GM21825 (cell line): ENCODE results near the gene CCDC15.
"Not testable (repeated sequence)": the region's sequence is repeated elsewhere in the genome, so short reads cannot be mapped to it uniquely, and the experiment has no call there.

ENCODE experiments used
- ATAC-seq: cut with Tn5 transposase; IDR thresholded peaks from one replicate; pipeline ENCODE4 v1.9.1; 2021; ENCODE audit warnings: mild to moderate bottlenecking, moderate library complexity; ENCODE audit not compliant: unreplicated experiment

Gene CCDC15

DNA sequence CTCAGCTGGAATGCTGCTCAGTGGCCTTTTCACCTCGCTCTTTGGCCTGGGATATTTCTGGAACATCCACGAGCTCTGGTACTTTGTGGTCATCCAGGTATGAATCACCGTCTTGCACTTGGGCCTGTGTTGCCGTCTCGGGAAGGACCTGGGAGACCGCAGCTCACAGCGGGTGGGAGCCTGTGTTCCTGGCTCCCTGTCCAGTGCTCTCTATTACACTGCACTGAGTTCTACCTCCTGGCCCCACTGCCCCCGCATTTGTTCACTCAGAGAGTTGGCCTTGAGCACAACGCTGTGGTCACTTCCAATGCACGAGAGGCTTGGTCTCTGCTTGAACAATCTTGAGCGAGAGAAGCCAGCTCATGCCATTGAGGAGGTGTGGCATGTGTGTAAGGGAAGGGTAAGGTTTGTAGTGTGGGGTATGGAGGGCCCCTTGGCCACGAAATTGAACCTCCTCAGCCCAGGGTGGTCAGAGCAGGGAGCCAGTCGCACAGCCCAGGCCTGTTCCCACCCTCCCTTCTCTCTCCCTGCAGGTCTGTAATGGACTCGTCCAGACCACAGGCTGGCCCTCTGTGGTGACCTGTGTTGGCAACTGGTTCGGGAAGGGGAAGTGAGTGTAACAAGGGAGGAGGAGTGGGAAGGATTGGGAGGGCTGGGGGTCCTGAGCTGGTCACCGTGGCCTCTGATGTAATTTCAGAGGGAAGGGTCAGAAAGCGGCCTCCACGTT is 125.3 kb downstream of the CCDC15 start:
- ATAC-seq: no peak

GRCh38 chr11:125079878-125080530 is 126.0 kb downstream of the CCDC15 start:
- no peak for ATAC-seq

DNA sequence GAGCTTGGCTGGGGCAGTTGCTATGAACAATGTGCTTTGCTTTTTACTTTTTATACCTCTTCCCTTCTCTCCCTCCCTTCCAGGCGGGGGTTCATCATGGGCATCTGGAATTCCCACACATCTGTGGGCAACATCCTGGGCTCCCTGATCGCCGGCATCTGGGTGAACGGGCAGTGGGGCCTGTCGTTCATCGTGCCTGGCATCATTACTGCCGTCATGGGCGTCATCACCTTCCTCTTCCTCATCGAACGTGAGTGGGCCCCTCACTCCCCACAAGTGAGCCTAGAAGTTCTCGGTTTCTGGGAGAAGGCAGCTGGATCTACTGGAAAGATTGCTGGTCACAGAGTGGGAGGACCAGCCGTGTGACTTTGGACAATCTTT is 126.5 kb downstream of the CCDC15 start:
- ATAC-seq: no peak

- ATAC-seq: no peak
These were observed 127.2 kb downstream of the CCDC15 start for GRCh38 chr11:125081098-125081798.

- ATAC-seq: no peak
These were observed 128.0 kb downstream of the CCDC15 start for GRCh38 chr11:125082040-125082439.

- ATAC-seq: no peak
These were observed 128.8 kb downstream of the CCDC15 start for GRCh38 chr11:125082611-125083311.

DNA sequence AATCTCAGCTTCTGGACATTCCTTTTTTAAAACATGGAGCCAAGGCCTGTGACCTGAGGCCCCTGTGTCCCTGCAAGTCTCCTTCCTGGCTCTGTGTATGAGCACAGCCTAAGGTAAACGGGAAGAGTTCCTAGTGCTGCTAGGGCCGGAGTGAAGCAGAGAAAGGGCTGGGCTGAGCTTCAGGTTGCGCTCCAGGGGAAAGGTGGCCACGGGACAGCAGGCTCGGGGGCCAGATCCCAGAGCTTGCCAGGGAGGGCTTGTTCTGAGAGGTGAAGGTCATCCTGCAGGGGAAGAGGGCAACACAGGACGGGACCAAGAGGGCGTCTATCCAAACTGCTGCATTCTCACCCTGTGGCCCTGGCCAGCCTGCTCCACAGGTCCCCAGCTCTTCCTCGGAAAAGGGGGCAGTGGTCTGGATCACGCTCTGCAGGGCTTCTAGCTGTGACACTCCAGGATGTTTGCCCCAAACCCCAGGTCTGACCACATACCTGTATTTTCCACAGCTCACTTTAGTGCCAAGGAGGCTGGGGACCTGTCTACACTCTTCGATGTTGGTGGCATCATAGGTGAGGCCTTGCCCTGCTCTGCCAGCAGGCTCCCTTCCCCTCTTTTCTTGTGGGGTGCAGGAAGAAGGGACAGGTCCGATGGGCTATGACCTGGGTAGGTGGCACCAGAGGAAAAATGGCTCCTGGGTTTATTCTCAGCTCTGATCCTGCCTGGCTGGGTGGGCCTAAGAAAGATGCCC is 129.5 kb downstream of the CCDC15 start:
- no peak for ATAC-seq

GRCh38 chr11:125084057-125084416 is 130.0 kb downstream of the CCDC15 start:
- ATAC-seq: no peak

GRCh38 chr11:125084761-125085231 is 130.8 kb downstream of the CCDC15 start:
- no peak for ATAC-seq

DNA sequence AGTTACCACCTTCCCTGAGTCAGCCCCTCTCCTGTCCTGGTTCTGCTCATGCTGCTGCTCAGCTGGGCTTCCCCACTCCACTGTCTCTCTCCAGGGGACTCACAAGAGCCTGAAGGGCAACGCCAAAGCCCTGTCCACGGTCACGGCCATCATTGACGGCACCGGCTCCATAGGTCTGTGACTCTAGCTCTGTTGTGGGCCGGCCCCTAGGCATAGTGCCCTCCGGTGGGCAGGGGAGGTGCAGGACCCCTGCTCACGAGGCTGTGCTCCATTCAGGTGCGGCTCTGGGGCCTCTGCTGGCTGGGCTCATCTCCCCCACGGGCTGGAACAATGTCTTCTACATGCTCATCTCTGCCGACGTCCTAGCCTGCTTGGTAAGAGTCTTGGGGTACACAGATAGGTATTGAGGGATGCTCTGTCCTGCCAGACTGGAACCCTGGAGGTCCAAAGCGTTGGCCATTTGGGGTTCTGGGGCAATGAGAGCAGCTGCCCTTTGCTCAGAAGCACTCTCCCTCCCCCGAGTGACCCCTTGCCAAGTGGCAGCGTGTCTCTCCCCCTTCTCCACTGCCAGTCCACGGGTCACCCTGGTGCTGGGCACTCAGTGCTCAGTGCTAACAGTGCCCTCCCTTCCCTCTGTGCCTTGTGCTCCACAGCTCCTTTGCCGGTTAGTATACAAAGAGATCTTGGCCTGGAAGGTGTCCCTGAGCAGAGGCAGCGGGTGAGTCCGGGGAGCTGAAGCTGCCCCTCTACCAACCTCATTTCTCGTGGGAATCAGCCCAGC is 131.5 kb downstream of the CCDC15 start:
- ATAC-seq: no peak

- no peak for ATAC-seq
These were observed 132.8 kb downstream of the CCDC15 start for GRCh38 chr11:125086633-125087296.

DNA sequence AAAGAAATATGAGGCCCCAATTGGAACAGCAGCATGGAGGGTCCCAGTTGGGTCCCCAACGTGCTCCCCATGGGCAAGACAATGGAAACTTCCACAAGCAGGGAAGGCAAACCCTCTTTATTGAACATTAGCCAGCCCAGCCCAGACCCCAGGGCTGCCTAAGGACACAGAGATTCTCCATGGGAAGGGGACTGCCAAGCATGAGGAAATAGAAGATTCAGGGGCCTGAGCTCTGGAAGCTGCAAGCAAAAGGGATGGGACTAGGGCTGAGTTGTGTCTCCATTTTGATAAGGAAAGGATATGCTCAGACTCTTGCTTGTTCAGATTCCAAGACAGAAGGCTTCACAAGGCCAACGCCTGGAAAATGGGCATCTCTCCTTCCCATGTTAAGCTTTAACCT is 134.1 kb downstream of the CCDC15 start:
- no peak for ATAC-seq

GRCh38 chr11:125088576-125089455 is 134.8 kb downstream of the CCDC15 start:
- ATAC-seq: no peak

DNA sequence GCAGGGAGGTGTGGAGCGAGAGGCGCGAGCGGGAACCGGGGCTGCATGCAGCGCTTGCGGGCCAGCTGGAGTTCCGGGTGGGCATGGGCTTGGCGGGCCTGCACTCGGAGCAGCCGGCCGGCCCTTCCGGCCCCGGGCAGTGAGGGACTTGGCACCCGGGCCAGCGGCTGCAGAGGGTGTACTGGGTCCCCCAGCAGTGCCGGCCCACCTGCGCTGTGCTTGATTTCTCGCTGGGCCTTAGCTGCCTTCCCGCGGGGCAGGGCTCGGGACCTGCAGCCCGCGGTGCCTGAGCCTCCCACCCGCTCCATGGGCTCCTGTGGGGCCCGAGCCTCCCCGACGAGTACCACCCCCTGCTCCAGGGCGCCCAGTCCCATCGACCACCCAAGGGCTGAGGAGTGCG is 135.5 kb downstream of the CCDC15 start:
- not testable (repeated sequence) for ATAC-seq

DNA sequence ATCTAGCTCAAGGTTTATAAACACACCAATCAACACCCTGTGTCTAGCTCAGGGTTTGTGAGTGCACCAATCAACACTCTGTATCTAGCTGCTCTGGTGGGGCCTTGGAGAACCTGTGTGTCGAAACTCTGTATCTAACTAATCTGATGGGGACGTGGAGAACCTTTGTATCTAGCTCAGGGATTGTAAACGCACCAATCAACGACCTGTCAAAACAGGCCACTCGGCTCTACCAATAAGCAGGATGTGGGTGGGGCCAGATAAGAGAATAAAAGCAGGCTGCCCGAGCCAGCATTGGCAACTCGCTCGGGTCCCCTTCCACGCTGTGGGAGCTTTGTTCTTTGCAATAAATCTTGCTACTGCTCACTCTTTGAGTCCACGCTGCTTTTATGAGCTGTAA is 136.1 kb downstream of the CCDC15 start:
- ATAC-seq: not testable (repeated sequence)

DNA sequence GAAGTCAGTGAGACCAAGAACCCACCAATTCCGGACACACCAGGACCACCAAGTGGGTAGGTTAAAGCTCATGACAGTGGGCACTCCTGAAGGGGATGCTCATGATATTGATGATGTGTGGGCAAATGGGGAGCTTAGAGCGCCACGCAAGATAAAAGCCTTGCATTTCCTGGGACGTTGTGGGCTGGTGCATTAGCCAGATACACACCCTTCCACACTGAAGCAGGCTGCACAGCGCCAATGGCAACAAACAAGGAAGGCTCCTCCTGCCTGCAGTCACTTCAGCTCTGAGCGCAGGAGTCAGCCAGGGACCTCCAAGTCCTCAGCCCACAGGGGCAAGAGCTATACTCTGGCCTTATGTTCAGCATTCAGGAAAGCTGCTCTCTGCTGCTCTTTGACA is 136.8 kb downstream of the CCDC15 start:
- ATAC-seq: no peak
